Fibroblast of the aortic adventitia (primary cell): Measurements from ENCODE around the gene CPA2. TPM values are rescaled to one million over a fixed set of nuclear protein-coding genes. Genes with fewer than 3 reads are reported as not detected.

Source experiments
- DNase-seq: peaks from one replicate; pipeline ENCODE4 v3.0.0-alpha.2; 2010; ENCODE audit warnings: low read depth
- H3K4me3 ChIP-seq: 2 replicates; pipeline ENCODE4 v1.5.1; 2011; ENCODE audit warnings: low read depth, mild to moderate bottlenecking, control low read depth, low read length, moderate library complexity
- CTCF ChIP-seq: IDR thresholded peaks from 2 replicates; pipeline ENCODE4 v1.5.1; 2011; ENCODE audit warnings: mild to moderate bottlenecking, low read length, control low read depth, inconsistent platforms; ENCODE audit not compliant: insufficient read depth
- total RNA-seq: library from RNA; depleted of rRNA; stranded (reverse); fragments of >200 nt; gene quantifications from 2 replicates; pipeline ENCODE4 v1.2.3, GENCODE V29; 2012; ENCODE audit warnings: low replicate concordance

CPA2 gene
- total RNA-seq, 1 donor, result not detected

GRCh38 chr7:130272381-130273080 lies 5.9 kb downstream of the CPA2 start:
- no peak for TF ChIP-seq CTCF
- DNase-seq, result no peak

GRCh38 chr7:130273081-130273932 lies 6.6 kb downstream of the CPA2 start:
- H3K4me3 ChIP-seq, result no peak overlapping the region

More at GRCh38 chr7:130272381-130273080, 5.9 kb downstream of the CPA2 start:
- H3K4me3 ChIP-seq, result no peak overlapping the region

GRCh38 chr7:130273933-130274255 lies 7.2 kb downstream of the CPA2 start:
- no peak overlapping the region for H3K4me3 ChIP-seq
- TF ChIP-seq CTCF, result no peak
- DNase-seq, result peak; percentile 82

More at GRCh38 chr7:130273081-130273932, 6.6 kb downstream of the CPA2 start:
- TF ChIP-seq CTCF, result no peak
- DNase-seq, result no peak

DNA sequence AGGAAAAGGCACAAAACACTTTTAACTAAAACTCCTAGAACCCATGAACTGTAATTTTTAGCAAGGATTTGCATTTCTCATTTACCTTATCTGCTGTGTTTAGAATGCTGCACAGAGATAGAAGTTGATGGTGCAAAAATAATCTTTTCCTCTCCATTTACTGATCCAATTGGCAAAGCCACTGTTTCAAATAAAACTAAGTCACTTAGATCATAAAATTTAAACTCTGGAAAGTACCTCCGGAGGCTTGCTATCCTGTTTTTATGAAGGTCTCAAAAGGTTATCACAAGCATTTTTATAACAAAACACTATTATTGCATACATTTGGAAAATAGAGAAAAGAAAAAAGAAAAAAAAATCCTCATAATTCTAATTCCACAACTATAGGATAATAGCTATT lies 7.6 kb downstream of the CPA2 start:
- DNase-seq, result no peak
- H3K4me3 ChIP-seq, result no peak overlapping the region
- TF ChIP-seq CTCF, result no peak

- TF ChIP-seq CTCF, result no peak
These were observed 8.4 kb downstream of the CPA2 start for GRCh38 chr7:130274983-130275591.

GRCh38 chr7:130275826-130276297 lies 9.2 kb downstream of the CPA2 start:
- no peak overlapping the region for H3K4me3 ChIP-seq
- no peak for DNase-seq
- no peak for TF ChIP-seq CTCF

More at GRCh38 chr7:130274983-130275591, 8.4 kb downstream of the CPA2 start:
- DNase-seq, result no peak
- H3K4me3 ChIP-seq, result no peak overlapping the region
